Ovary (tissue), 9 donors: Measurements from ENCODE around the gene IMMP2L. TPM values are rescaled to one million over a fixed set of nuclear protein-coding genes. Genes with fewer than 3 reads are reported as not detected.

ENCODE experiments used
- DNase-seq, 5 donors: peaks; one replicate each; pipeline ENCODE4 v3.0.0-alpha.2; 2019 to 2020
- H3K27ac ChIP-seq, 2 donors: fragments of 200-600 bp; one replicate each; pipeline versions ENCODE4 v1.5.1 to v1.8.0; 2019 to 2022
- H3K27me3 ChIP-seq: fragments of 200-600 bp; one replicate; pipeline ENCODE4 v1.8.0; 2022
- H3K36me3 ChIP-seq: fragments of 200-600 bp; sonication (generic); one replicate; pipeline ENCODE4 v1.5.1; 2019
- H3K4me1 ChIP-seq: one replicate; pipeline ENCODE4 v1.8.1; 2013; ENCODE audit warnings: mild to moderate bottlenecking, moderate library complexity; ENCODE audit not compliant: insufficient read depth
- H3K4me3 ChIP-seq: fragments of 200-600 bp; sonication (generic); one replicate; pipeline ENCODE4 v1.5.1; 2017
- H3K9me3 ChIP-seq, 2 donors: fragments of 200-600 bp in 1 of 2; sonication (generic) in 1 of 2; one replicate each; pipeline versions ENCODE4 v1.5.1 to v1.8.1; 2013 to 2019; ENCODE audit warnings: mild to moderate bottlenecking in 1 of 2, moderate library complexity in 1 of 2
- CTCF ChIP-seq, 3 donors: fragments of 450-650 bp in 2 of 3; fragments of 200-600 bp in 1 of 3; IDR thresholded peaks; one replicate each; pipeline versions ENCODE4 v1.5.1 to v1.8.0; 2016 to 2022; ENCODE audit warnings: antibody characterized with exemption in 3 of 3, mild to moderate bottlenecking in 1 of 3
- EP300 ChIP-seq: sonication (generic); formaldehyde crosslinking; IDR thresholded peaks from one replicate; pipeline ENCODE4 v1.6.1; 2017; ENCODE audit warnings: antibody characterized with exemption
- POLR2A ChIP-seq: fragments of 450-650 bp; IDR thresholded peaks from one replicate; pipeline ENCODE4 v1.6.1; 2017; ENCODE audit warnings: antibody characterized with exemption, mild to moderate bottlenecking, moderate library complexity
- WGBS, 3 donors: extraction: QIAGEN DNeasy Blood & Tissue Kit in 1 of 3; methylation state at CpG; one replicate each; pipeline versions ENCODE4 v1.1.5 to v1.1.7; 2013 to 2017; 5-methylcytosine and 5-hydroxymethylcytosine counted together
- intact Hi-C, 4 donors: fragments of 100-400 bp; cut with DNase I; formaldehyde crosslinking; loops; one replicate each; pipeline versions ENCODE4 v1.11.0 to v1.15.1; 2022 to 2023
- polyA plus RNA-seq, 2 donors: library from polyadenylated mRNA; stranded (reverse); fragments of 200-250 nt in 1 of 2; fragments of 350-450 nt in 1 of 2; fragmentation: Illumina TruSeq in 1 of 2; extraction: RNeasy Lipid Tissue Mini Kit (QIAGEN cat#74804) in 1 of 2; gene quantifications; one replicate each; pipeline ENCODE4 v1.2.3, GENCODE V29; 2013 to 2014
- total RNA-seq, 7 donors: library from RNA; depleted of rRNA in 2 of 7; stranded (reverse); fragments of >200 nt in 2 of 7; fragmentation: NEBNext Ultra II Directional in 3 of 7; extraction: Animal tissue kit (Norgen Biotek cat#: 25700) in 3 of 7; gene quantifications; one replicate each; pipeline versions ENCODE4 v1.1.0 to v1.2.4, GENCODE V29; 2016 to 2023
- donor health status: DM: no; HTN: no; CAD: no; lungs with moderate emphysema.
- donor health status: DM: no; HTN: no; CAD: no.
- donor health status: Bipolar disorder and iron deficiency.
- donor health status: DM: yes; HTN: yes; CAD: no.
- donor health status: DM: no; HTN: no; CAD: no.
- donor health status: DM: yes; HTN: yes; CAD: no.

Gene IMMP2L
- total and polyA plus RNA-seq, 9 donors, result 19.5 to 36.9 (median 29.9) TPM

GRCh38 chr7:110771717-110772116 is 790.6 kb downstream of the IMMP2L start:
- H3K4me3 ChIP-seq, result no peak overlapping the region
- no peaks in the 10 kb centered on the region for H3K36me3 ChIP-seq
- no peaks in the 10 kb centered on the region for H3K27me3 ChIP-seq
- no peak for DNase-seq
- no peaks in the 10 kb centered on the region for H3K9me3 ChIP-seq
- no peak for TF ChIP-seq EP300
- TF ChIP-seq POLR2A, result no peak
- no peak for TF ChIP-seq CTCF (IDR thresholded peaks at IDR 0.05)
- no peak overlapping the region for H3K27ac ChIP-seq
- H3K4me1 ChIP-seq, result no peaks in the 10 kb centered on the region
- intact Hi-C loops, result no loop called here
- 96 to 98% (median 97%) methylated on average over 3 of the region's 3 CpGs for WGBS, 3 donors

- no peaks in the 10 kb centered on the region for H3K27me3 ChIP-seq
- no peaks in the 10 kb centered on the region for H3K36me3 ChIP-seq
- 86 to 88% (median 86%) methylated on average over 3 of the region's 3 CpGs for WGBS, 3 donors
- H3K27ac ChIP-seq, result no peak overlapping the region
- intact Hi-C loops, result no loop called here
- H3K9me3 ChIP-seq, result no peaks in the 10 kb centered on the region
- TF ChIP-seq POLR2A (no peak), CTCF (IDR thresholded peaks at IDR 0.05) (no peak), EP300 (no peak)
- H3K4me3 ChIP-seq, result no peak overlapping the region
- no peaks in the 10 kb centered on the region for H3K4me1 ChIP-seq
- no peak for DNase-seq
Observed at GRCh38 chr7:110767550-110768110, 794.7 kb downstream of the IMMP2L start.

- TF ChIP-seq CTCF (IDR thresholded peaks at IDR 0.05) (no peak), EP300 (no peak), POLR2A (no peak)
- Histone ChIP-seq H3K4me1 (no peaks in the 10 kb centered on the region), H3K9me3 (no peaks in the 10 kb centered on the region), H3K4me3 (no peak overlapping the region), H3K27me3 (no peaks in the 10 kb centered on the region), H3K36me3 (no peaks in the 10 kb centered on the region), H3K27ac (no peak overlapping the region)
- no peak for DNase-seq
- intact Hi-C loops, result no loop called here
- 41 to 57% (median 45%) methylated on average over 2 of the region's 2 CpGs for WGBS, 3 donors
Observed at GRCh38 chr7:110766864-110767263, 795.4 kb downstream of the IMMP2L start.

- TF ChIP-seq POLR2A (no peak), EP300 (no peak), CTCF (IDR thresholded peaks at IDR 0.05) (no peak)
- WGBS, 3 donors, result 95 to 98% (median 98%) methylated on average over 3 of the region's 3 CpGs
- no peaks in the 10 kb centered on the region for H3K4me1 ChIP-seq
Observed at GRCh38 chr7:110764852-110765251, 797.4 kb downstream of the IMMP2L start.

More at GRCh38 chr7:110764852-110765251, 797.4 kb downstream of the IMMP2L start:
- Histone ChIP-seq H3K4me3 (no peak overlapping the region), H3K36me3 (no peaks in the 10 kb centered on the region), H3K27me3 (no peaks in the 10 kb centered on the region), H3K27ac (no peak overlapping the region), H3K9me3 (no peaks in the 10 kb centered on the region)
- intact Hi-C loops, result no loop called here
- no peak for DNase-seq
